NCI-H1436 treated with DMSO at 0.1 percent for 48 hours (cell line): ENCODE data around the gene OR5T3.
"Not testable (repeated sequence)": the region's sequence is repeated elsewhere in the genome, so short reads cannot be mapped to it uniquely, and the experiment has no call there.

Source experiments
- DNase-seq: peaks from one replicate; lab custom pipeline; 2025; lab: John Stamatoyannopoulos, UW

The OR5T3 gene

GRCh38 chr11:56251954-56252353 is at the start of gene OR5T3:
TSS of gene OR5T3 (plus strand) at chr11:56252254. CDS start at chr11:56252254, 0 bp downstream.
- DNase-seq: no peak

DNA sequence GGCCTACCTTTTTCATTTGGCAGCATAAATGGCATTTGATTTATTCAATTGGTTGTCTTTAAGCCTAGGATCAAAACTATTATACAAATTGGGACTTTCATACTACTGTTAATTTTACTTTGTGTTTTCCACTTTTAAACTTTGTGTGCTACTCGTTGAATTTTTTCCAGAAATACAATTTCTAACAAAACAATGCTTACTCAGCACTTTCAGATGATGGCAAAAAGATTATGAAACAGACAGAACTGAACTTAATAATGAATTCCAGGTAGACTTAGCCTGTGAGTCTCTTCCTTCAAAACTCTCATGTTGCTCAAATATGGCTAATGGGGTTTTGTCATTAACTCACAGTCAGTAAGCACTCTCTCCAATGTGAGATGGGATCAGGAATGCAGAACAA is 44.3 kb upstream of the OR5T3 start:
- DNase-seq: no peak

- no peak for DNase-seq
Observed at GRCh38 chr11:56214537-56214936, 37.5 kb upstream of the OR5T3 start.

- DNase-seq: not testable (repeated sequence)
Observed at GRCh38 chr11:56219735-56220134, 32.3 kb upstream of the OR5T3 start.

- DNase-seq: no peak
Observed at GRCh38 chr11:56234155-56234554, 17.9 kb upstream of the OR5T3 start, which contains the start of gene OR5T2. TSS of gene OR5T2 (minus strand) at chr11:56234255. CDS start at chr11:56233062, 1,193 bp downstream.

DNA sequence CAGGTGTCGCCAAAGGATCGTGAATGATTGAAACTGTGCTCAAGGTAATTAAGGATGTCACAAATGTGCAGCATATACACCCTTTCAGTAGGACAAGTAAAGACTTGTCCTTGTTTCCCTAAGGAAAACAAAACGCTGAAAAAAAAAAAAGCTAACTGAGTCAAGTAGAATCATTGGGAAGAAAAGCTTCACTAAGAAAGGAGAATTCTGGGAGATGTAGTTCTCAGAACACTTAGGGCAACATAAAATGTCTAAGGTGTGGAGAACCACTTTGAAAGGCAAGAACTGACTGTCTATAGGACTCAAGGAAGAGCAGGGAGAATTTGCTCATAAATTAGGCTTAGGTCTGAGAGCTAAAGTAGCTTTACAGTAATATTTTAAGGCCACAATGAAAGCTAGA is 19.0 kb downstream of the OR5T3 start:
- no peak for DNase-seq

DNA sequence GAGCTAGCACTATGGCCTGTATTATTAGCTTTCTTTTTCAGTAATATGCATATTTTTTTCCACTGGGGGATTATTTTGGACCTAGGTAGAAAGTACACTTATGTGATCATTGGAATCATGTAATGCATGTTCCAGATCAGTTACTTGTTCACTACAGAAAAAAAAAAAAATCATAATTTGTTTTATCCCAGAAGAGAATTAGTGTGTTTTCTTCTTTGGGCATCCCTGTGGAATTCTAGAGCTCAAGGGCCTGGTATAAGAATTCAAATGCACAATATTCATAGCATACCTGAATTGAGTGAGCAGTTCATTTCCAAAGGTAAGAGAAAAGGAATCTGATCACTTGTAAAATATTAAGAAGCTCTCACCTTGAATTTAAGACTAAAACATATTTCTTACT is 21.8 kb downstream of the OR5T3 start, which contains the start of gene OR5T1:
TSS of gene OR5T1 (plus strand) at position 301 of the 400 bp plus-strand sequence. CDS start 1,485 bp downstream, outside the sequence.
- no peak for DNase-seq

GRCh38 chr11:56292154-56292553 is 40.1 kb downstream of the OR5T3 start, which contains the start of gene OR8H1:
TSS of gene OR8H1 (minus strand) at chr11:56292254. CDS start at chr11:56291062, 1,192 bp downstream.
- no peak for DNase-seq

GRCh38 chr11:56296898-56297297 is 44.8 kb downstream of the OR5T3 start:
- no peak for DNase-seq
